NCI-H345 (cell line): Measurements from ENCODE around the gene KRT13.

Experiments used
- DNase-seq: peaks from one replicate; lab custom pipeline; 2025; lab: John Stamatoyannopoulos, UW

KRT13 gene

DNA sequence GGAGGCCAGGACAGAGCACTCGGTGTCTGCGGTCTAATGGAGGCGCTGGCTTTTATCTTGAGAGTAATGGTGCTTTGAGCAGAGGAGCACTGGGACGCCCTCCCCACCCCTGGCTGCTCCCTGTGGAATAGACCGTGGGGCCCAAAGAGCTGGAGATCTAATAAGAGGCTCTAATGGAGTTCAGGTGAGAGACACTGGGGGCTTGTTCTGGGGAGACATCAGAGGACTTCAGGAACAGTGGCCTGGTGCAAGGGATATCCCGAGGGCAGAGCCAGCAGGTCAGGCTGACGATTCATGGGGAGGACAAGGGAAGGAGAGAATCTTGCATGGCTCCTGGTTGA is 32.2 kb upstream of the KRT13 start:
- DNase-seq, result no peak

- DNase-seq, result no peak
Observed at GRCh38 chr17:41536741-41537613, 31.6 kb upstream of the KRT13 start.

- no peak for DNase-seq
Observed at GRCh38 chr17:41535764-41536481, 30.5 kb upstream of the KRT13 start.

DNA sequence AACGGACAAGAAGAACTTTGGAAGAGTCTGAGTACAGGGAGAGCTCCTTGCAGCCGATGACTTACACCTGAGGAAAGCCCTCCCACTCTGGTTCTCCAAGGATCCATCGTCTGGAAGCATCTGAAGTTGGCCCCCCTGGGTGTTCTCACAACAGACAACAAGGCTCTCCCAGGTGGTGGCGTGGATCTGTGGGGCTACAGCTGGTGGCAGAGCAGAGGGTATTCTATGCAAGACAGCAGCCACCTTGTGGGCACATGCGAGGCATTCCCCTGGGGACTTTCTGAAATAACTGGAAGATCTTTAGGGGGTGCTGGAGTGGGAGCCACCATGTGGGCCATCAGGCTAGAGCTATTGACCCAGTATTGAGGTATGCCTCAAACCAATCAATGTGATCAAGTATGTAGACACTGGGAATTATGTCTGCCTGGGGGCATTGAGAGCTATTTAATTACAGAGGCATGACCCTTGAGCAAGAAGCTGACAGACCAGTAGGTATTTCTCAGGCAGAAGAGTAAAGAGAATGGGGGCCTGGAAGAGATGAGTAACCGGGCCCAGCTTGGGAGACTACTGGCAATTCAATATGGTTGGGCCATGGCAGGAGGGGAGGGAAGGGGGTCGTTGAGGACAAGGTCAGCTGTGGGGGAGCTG is 29.6 kb upstream of the KRT13 start:
- no peak for DNase-seq

DNA sequence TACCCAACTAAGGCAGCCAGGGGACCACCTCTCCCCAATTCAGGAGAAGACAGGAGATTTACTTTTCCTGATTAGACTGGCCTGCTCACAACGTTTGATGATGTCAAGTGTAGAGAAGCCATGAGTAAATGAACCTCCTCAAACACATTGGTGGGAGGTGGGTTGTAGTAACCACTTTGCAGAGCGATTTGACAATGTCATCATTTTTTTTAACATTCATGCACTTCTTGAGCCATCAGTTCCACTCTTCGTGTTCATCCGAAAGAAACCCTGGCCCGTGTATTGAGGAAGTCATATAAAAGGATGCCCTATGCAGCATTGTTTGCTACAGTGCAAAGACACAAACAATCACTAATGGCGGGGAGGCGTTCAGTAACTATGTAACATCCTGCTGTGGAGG is 28.2 kb upstream of the KRT13 start:
- no peak for DNase-seq

GRCh38 chr17:41532947-41533570 is 27.6 kb upstream of the KRT13 start:
- no peak for DNase-seq

- DNase-seq, result no peak
Observed at GRCh38 chr17:41531993-41532392, 26.6 kb upstream of the KRT13 start.

DNA sequence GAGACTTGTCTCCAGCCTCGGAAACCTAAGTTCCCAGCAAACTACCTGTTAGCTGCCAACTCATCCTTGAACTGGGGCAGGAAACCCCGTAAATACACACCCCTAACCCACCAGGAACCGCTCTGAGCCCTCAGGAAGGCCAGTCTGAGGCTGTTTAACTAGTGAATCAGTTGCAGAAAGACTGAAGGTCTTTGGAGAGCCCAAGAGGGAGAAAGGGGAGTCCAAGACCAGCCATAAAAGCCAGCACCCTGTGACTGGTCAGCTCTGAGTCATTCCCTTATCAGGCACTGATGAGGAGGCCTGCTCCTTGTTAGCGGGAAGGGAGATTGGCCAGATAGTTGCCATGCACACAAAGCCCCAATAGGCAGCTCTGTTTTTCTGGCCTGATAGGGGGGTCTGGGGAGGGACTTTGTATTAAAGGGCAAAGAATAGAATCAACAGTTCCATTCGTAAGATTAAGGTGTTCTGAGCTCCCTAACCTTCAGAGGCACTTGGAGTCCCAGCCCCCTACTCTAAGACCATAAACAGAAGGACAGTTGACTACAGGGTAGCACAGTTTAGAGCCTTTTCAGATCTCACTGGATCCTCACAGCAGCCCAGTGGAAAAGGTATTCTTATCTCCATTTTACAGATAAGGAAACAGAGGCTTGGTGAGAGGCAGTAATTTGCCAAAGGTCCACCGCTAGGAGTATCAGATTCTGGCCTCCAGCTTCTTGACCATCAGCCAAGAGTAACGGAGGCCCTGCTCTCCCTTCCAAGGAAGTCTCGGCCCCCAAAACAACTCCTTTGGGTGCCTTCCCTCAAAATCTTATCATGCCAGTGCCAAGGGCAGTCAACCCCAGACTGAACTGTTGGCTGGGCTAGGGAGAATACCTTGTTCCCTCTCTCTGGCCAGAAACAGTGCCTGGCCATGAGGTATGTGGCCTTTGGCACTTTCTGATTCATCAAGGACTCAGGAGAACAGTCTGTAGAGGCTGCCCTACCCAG is 24.9 kb upstream of the KRT13 start:
- no peak for DNase-seq

GRCh38 chr17:41529491-41529915 is 24.1 kb upstream of the KRT13 start:
- peak; percentile 84 for DNase-seq

DNA sequence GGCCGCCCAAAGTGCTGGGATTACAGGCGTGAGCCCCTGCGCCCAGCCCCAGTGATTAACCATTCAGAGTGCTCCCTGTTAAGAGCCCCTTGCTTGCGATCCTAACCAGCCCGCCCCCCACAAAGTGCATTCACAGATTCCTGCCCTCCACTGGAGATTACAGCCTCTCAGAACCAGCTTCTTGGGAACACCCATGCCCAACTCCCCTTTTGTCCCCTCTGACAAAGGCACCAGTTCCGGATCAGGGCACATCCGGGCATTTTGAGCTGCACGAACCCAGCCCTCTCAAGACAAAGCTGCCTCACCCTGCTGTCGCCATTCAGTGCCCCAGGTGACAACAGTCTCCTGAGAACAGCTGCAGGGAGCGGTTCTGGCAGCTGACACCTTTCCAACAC is 23.5 kb upstream of the KRT13 start:
- peak; percentile 90 for DNase-seq

DNA sequence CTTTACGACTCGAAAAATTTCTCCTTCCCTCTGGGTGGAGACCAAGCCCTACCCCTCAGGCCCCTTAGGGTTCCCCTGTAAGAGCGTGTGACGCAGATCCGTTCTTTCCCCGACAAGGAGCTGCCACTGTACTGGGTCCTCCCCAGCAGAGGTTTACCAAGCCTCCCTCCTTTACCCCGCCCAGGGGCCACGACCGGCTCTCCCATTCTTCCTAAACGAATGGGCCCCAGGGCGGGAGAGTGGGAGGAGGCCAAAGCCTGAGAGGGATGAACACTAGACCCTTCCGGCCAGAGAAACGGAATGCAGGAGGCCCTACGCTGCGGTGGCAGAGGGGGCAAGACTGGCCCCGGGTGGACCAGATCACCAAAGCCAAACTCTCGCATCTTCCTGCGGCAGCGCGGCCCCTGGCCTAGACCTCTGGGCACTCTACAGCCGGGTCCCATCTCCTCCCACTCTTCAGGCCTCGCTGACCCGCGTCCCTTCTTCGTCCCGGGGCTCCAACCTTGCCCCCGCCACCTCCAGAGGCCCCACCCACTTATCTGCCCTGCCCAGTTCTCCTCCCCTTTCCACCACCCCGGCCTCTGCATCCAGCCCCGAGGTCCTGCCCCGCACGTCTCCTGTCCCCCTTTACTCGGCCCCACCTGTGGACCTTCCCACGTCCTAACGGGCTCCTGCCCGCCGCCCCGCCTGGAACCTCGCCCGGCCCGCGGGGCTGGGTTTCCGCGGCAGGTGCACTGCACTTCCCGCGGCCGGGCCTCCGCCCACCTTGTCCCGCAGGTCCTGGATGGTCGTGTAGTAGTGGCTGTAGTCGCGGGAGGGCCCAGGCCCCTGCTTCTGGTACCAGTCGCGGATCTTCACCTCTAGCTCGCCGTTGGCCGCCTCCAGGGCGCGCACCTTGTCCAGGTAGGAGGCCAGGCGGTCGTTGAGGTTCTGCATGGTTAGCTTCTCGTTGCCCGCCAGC is 21.9 kb upstream of the KRT13 start:
- peak; percentile 36 for DNase-seq

DNA sequence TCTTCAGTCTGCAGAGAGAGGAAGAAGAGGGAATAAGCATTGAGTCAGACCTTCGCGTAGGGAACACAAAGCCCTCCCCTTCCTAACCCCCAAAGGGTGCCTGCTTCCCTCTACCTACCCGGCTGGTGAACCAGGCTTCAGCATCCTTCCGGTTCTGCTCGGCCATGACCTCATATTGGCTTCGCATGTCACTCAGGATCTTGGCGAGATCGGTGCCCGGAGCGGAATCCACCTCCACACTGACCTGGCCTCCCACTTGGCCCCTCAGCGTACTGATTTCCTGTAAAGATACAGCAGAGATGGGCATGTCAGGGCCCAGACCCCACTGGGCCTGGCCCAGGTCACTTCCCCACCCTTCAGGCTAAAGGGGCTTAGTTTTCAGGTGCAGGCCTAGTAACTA is 18.8 kb upstream of the KRT13 start:
- DNase-seq, result no peak

- no peak for DNase-seq
Observed at GRCh38 chr17:41523787-41524186, 18.4 kb upstream of the KRT13 start.

DNA sequence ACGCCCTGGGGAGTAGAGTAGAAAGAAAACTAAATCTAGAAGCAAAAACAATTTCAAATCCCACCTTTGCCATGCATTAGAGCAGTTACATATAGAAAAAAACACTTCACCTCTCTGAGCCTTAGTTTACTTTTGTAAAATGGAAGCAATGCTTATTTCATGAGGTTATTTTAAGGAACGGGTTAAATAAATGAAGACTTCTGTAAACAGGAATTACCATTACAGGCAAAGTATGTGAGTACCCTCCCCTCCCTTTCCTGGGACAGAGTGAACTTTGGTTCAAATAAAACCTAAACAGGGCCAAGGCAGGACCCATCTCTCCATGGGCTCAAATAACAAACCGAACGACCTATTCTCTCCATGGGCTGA is 17.8 kb upstream of the KRT13 start:
- no peak for DNase-seq

GRCh38 chr17:41522301-41523224 is 17.2 kb upstream of the KRT13 start:
- no peak for DNase-seq

- no peak for DNase-seq
Observed at GRCh38 chr17:41521574-41522261, 16.3 kb upstream of the KRT13 start.

DNA sequence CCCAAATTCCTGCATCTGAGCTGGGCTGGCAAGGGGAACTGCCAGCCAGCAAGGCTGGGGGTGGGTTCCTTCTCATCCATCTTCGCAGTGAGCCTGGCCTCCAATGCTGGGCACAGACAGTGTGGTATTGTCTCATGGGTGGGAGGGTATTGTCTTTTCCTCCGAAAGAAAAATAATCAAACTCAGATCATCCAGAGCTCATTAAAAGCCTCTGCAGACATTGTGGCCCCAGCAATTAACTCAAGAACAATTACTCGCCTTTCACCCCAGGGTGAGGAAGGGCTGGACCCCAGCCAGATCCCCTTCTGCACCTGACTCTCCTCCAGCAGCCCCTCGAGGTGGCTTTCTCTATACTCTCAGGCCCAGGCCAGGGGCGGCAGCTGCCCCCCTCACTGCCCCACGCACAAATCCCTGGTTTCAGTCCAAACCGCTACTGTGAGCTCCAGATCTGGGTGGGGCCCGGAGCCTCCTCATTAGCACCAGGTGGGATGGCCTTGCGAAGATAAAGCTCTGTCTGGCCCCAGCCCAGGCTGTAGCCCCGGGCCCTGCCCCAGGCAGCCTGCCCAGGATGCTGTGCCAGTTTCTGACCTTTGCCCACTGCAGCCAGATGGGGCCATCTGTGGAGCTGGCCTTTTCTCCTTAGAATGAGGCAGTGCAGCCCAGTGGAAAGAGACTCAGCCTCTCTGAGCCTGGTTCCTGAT is 15.6 kb upstream of the KRT13 start:
- DNase-seq, result peak; percentile 55
